Kidney epithelial cell (primary cell): Measurements from ENCODE around the gene DMRT1. TPM values are rescaled to one million over a fixed set of nuclear protein-coding genes. Genes with fewer than 3 reads are reported as not detected.

Source experiments
- DNase-seq: peaks from one replicate; pipeline ENCODE4 v3.0.0-alpha.2; 2010; ENCODE audit warnings: low read depth
- H3K27me3 ChIP-seq: 2 replicates; pipeline ENCODE4 v1.6.0; 2011; ENCODE audit warnings: low read length; ENCODE audit not compliant: control insufficient read depth, insufficient read depth
- H3K36me3 ChIP-seq: 2 replicates; pipeline ENCODE4 v1.5.1; 2011; ENCODE audit warnings: low read length; ENCODE audit not compliant: control insufficient read depth, insufficient read depth
- H3K4me3 ChIP-seq: 2 replicates; pipeline ENCODE4 v1.5.1; 2011; ENCODE audit warnings: low read depth, mild to moderate bottlenecking, control low read depth, low read length
- CTCF ChIP-seq: IDR thresholded peaks from 2 replicates; pipeline ENCODE4 v1.5.1; 2011; ENCODE audit warnings: mild to moderate bottlenecking, moderate library complexity, low read length, control low read depth, inconsistent platforms; ENCODE audit not compliant: insufficient read depth, poor library complexity, severe bottlenecking
- total RNA-seq: library from RNA; depleted of rRNA; stranded (reverse); fragments of >200 nt; gene quantifications from 2 replicates; pipeline ENCODE4 v1.2.3, GENCODE V29; 2015

The DMRT1 gene
- total RNA-seq, 1 donor from 2014 or later: 0.08 TPM

- Histone ChIP-seq H3K4me3 (no peak overlapping the region), H3K36me3 (no peaks in the 10 kb centered on the region), H3K27me3 (peaks cover 2% of the 10 kb centered on the region)
- TF ChIP-seq CTCF: no peak
- no peak for DNase-seq
These were observed 41.5 kb downstream of the DMRT1 start for GRCh38 chr9:883011-883410.

GRCh38 chr9:886886-887285 lies 45.4 kb downstream of the DMRT1 start:
- H3K27me3 ChIP-seq: peaks cover 2% of the 10 kb centered on the region
- no peaks in the 10 kb centered on the region for H3K36me3 ChIP-seq
- DNase-seq: no peak
- no peak overlapping the region for H3K4me3 ChIP-seq
- TF ChIP-seq CTCF: no peak

- TF ChIP-seq CTCF: peak; percentile 24
- no peak for DNase-seq
- H3K36me3 ChIP-seq: no peaks in the 10 kb centered on the region
- H3K4me3 ChIP-seq: no peak overlapping the region
- H3K27me3 ChIP-seq: no peaks in the 10 kb centered on the region
These were observed 50.6 kb downstream of the DMRT1 start for GRCh38 chr9:892123-892522.

- DNase-seq: no peak
- no peaks in the 10 kb centered on the region for H3K36me3 ChIP-seq
- no peak for TF ChIP-seq CTCF
- no peaks in the 10 kb centered on the region for H3K27me3 ChIP-seq
- no peak overlapping the region for H3K4me3 ChIP-seq
These were observed 51.6 kb downstream of the DMRT1 start for GRCh38 chr9:893115-893514.

GRCh38 chr9:893843-894420 lies 52.4 kb downstream of the DMRT1 start:
- Histone ChIP-seq H3K4me3 (no peak overlapping the region), H3K27me3 (no peaks in the 10 kb centered on the region), H3K36me3 (no peaks in the 10 kb centered on the region)
- DNase-seq: peak; percentile 19
- TF ChIP-seq CTCF: peak; percentile 82
